Limb (tissue), 2 donors: ENCODE data around the gene NTRK2.

ENCODE experiments used
- DNase-seq, 2 donors: peaks; one replicate each; pipeline ENCODE4 v3.0.0-alpha.2; 2016; ENCODE audit errors: extremely low spot score in 2 of 2

Gene NTRK2

DNA sequence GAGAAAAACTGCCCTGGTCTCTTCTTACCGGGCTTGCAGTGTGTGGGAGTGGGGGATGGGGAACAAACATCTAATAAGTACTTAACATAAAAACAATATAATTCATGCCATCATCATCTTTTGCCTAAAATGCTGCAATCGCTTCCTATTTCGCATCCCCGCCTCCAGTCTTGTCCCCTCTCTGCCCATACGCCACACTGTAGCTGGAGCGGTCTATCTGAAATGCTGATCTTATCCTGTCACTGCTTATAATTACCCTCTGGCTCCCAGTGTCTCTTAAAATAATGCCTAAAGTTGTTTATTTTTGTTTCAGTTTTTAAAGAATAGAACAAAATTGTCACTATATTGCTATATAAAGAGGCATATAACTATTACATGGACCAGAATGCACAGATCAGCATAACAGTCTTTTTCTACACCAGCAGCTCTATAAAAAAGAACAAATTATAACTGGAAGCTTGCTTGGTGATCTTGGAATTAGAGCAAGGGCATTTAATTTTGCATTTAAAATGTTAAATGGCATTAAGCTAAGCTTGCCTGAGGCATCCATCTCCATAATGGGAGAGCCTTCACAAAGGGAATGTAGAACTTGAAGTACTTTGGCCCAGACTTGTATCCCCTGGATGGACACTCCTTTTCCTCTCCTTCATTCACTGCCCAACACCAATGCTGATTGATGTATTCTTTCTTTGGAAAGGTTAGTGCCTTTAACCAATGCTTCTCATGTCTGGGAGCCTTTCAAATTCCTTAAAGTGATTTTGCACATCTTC, 12.2 kb downstream of the NTRK2 start:
- no peak for DNase-seq

DNA sequence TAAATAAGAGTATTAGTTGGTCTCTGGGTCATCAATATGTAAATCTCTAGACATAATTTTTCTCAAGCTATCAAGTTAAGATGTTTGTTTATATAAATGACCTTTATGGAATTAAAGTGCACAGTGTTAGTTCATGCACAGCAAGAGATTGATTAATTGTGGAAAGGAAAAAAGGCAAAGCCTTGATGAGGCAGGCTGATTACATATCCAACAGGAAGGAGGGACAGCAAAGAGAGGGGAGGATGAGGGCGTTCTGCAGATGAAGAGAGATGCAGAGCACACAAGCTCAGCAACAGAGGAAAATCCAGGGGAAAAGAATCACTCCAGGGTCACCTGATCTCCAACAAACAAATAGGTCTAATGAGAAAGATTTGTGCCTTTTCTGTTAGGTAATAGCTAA, 16.5 kb downstream of the NTRK2 start:
- no peak for DNase-seq

DNA sequence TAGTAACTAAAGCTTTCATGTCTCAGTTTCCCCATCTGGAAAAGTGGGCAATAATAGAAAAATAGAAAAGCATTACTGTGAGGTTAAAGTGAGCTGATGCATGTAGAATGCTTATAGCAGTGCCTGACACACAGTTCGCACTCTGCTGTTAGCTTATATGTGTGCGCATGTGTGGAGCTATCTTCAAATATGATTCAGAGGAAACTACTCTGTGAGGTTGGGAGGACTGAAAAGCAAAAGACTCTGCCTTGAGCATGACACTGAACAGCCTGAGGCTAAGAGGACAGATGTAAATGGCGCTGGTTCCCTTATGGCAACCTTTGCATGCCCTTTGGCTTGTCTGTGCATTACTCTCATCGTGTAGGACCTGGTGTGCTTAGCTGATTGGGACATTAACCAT, 19.4 kb downstream of the NTRK2 start:
- DNase-seq, result no peak

DNA sequence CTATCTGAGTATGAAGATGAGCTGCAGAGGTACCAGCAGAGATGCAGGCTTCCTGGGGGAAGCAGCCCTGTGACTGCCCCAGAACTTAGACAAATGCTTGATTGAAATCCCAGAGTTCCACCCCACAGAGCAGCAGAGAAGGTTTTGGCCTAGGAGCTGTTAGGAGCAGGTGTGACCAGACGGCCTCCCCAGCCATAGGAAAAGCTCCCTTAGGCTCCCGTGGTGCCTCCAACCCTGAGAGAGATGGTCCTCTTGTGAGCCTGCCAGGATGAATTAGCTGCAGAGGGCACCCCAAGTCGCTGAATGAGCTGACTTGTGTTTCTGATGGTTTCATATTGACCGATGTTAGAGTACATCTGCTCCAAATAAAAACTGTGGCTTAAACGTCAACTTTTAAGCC, 22.1 kb downstream of the NTRK2 start:
- DNase-seq, result no peak

DNA sequence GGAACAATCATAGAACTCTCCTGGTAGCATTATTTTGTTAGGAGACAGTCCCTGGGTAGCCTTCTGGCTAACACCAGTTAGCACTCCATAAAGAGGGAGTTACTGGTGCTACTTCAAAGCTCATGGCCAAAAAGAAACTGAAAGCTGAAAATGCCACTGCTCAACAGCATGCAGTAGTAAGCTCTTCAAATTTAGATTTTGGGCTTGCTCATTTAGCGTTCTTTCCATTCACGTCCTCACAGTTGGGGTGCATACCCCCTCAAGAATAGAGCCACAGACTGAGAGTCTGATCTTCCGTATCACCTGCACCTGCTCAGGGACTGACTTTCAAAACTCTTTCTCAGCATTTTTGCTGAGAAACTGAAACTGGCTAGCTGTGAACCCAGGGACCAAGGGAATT, 24.7 kb downstream of the NTRK2 start:
- DNase-seq, result no peak

DNA sequence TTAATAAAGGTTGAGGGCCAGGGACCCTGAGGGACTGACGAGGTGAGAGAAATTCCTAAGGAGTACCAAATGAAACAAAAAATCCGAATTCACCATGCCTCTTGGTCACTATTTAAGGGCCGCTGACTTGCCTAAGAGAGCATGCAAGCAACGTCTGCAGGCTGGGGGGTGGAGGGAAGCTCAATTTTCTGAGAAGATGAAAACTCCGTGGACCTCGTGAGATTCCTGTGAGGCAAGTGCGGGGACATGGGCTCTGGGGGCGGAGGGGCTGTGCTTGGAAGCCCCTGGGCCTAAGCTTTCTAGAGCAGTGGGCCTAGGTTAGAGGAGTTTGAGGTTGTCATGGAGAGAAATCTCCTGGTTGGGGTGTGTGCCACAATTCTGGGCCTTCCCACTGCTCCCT, 27.5 kb downstream of the NTRK2 start:
- no peak for DNase-seq

DNA sequence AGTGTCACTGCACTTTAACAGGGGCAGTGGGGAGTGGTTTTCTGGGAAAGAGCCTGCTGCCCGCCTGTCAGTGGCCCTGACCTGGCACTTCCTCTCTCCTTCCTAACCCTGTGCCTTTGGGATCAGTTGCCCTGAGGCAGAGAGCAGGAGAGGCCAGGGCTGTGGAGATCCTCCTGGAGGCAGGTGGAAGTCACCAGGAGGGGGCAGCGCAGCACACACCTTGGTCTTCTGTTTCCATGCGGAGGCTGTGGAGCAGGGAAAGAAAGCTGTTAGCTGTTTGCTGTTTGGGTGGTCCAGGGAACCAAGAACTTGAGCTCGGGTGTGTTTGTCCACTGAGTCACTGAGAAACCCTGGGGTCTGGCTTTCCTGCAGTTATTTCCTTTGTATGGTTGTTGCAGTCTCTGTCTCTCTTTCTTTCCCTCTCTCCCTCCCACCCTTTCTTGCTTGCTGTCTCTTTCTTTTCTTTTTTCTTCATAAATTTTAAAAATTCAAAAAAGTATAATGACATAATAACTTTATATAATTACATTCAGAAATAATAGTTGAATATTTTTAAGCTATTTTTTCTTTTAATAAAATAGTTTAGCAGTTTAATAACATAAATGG, 28.1 kb downstream of the NTRK2 start:
- DNase-seq, result peak in 1 of 2 donors; percentile 75

DNA sequence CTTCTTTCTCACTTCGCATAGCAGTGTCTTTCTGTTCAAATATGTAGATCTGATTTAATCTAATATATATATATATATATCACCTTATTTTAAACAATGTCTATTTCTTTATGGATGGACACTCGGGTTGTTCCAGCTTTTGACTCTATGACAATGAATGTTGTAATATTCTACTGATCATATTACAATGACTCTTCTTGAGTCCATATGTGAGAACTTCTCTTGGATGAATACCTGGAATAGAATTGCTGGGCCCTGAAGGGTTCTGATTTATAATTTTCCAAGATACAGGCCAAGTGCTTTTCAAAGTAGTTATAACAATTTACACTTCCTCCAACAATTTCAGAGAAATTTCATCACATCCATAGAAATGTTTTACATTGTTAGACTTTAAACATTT, 28.8 kb downstream of the NTRK2 start:
- no peak for DNase-seq

DNA sequence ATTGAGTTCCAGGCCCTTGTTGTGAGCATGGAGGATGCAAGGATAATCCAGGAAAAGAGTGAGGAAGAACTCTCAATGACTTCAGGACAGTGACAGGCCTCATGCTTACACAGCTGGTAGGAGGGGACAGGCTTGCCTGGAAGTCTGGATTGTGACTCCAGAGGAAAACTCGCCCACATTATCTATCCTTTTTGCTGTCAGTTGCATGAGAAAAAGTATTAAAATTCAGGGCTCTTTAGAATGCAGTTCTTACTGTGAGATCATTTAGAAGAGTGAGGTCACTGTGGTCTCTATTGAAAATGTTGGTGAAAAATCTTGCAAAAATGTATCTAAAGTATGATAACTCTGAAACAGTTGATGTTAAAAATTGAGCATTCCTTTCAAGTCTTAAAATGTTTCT, 30.5 kb downstream of the NTRK2 start:
- no peak for DNase-seq

DNA sequence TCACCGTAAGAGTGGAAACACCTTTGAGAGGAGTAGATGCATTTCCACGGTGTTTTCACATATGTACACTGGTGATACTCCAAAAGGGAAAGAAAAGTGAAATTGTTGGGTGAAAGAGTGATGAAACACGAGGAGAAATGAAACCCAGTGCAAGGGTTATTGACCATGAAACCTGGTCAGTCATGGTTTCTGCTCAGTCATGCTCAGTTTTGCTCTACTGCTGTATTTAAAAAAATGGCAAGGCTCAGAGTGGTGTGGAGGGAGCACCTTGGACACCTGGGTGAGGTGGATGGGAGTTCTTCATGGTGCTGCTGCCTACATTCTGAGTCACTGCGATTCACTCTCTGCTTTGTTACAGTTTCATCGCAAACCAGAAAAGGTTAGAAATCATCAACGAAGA, 32.3 kb downstream of the NTRK2 start:
- DNase-seq, result no peak

DNA sequence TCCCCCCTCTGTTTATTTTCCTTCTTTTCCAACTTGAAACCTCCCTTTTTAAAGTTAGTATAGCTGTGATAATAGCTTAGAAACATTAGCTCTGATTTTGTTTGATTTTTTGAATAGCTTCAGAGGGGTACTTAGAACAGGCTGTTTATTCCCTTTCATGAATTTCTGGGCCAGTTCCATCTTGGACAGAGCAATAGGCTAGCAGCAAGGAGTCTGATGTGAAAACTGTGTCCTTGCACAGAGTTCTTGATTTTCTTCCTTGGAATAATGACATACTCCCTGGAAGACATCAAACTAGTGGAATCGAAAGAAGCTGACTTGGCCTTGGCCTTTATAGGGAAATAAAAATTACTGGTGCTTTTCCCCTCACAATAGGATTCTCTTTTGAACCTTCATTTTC, 32.9 kb downstream of the NTRK2 start:
- no peak for DNase-seq

DNA sequence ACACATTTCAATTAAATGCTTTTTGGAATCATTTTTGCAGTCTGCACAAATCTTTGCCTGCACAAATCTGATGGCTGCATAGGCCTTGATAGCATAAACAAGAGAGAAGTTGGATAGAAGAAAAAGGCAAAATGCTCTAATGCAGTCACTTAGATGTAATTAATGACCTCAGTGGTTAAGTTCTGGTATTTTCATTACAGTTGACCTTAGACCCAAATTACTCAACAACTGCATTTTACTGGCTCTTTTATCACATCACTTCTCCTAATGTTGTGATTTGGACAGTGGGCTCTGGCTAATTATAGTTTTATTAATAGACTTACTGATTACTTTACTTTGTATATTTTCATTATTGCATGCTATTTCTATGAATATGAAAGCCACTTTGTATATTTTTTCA, 34.3 kb downstream of the NTRK2 start:
- no peak for DNase-seq

DNA sequence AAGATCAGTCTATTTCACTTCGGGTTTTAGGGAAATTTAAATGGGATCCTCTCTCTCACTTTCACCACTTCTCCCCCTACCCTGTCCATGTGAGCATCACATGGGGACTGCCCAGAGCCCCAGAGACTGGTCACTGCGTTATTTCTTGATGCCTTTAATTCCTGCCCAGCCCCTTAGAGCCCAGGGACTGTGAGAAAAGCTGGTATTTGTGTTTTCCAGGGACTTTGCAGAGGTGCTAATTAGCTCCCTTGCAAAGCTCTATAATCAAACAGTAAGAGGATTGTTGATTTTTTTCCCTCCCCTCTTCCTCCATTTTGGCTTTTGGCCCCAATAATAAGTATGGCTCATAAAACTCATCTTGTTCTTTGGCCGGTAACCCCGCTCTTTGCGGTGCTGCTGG, 35.6 kb downstream of the NTRK2 start:
- DNase-seq, result no peak

DNA sequence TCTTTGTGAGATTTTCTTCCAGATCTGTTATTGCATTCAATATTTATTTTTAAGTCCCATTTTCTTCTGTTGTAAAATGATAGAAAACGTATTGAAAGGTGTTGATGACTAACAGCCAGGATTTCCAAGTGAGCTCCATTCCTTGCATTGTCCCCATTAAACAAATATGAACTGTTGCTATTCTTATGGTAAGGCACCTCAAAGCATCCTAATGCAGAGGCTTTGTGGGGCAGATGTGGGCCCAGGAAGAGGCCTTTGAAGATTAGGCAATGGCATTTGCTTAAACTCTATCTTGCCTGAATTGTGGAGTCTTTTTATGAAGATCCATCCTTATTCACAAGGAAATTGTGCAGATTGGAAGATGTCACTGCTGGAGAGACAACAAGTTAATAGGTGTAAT, 38.9 kb downstream of the NTRK2 start:
- no peak for DNase-seq

DNA sequence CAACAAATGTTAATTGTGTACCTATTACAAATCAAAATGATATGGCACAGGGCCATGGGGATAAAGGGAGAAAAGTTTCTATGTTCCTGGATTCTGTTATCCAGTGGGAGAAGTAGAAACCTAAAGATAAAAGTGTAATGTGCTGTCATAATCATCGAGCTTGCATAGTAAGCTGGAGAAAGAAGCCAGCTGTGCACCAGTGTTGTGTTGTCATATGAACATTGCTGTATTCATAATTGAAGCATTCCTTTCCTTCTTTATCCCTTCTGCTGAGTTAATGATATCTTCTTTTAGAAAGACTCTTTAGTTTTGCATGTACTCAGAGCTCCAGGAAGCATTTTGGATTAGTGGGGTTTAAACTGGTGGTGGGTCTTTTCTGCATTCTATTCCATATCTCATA, 39.5 kb downstream of the NTRK2 start:
- no peak for DNase-seq

DNA sequence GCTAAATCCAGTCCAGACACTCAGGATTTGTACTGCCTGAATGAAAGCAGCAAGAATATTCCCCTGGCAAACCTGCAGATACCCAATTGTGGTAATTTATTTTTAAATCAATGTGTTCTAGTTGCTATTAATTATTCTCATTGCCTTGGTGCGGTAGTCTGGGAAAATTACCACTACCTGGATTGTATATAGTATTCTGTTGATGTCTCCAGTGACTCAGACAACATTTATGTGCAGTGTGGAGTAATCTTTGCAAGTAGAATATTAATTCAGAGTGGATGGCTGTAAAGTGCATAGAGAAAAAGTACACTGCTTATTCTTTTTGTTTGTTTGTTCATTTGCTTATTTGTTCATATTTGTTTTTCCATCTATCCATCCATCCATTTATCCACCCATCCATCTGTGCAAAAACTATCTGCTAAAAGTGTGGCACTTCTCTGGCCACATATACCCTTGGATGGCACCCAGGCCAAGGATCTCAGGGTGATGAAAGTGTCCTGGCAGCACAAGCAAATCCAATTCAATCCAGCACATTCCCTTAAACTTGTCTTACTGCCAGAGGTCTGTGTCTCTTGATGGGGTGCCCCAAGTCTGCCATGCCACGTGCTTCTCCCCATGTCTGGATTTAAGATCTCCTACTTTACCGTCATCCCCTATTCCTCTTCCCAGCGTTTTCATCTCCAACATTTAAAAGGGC, 41.3 kb downstream of the NTRK2 start:
- DNase-seq, result no peak

DNA sequence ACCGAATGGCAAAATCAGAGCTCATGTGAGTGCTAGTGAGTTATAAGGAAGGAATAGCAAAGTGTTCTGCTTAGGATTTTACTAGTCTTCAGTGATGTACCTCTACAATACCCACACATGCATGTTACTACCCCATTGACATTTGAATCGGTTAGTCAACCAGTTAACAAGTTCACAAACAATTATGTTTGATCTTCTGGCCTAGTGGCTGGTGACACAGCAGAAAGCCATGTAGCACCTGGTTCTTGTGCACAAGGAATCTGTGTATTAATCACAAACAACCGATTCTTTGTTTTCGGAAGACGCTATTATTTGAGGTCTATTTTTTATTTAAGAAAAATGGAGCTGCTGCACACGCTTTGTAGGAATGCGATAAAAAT, 41.9 kb downstream of the NTRK2 start:
- no peak for DNase-seq

DNA sequence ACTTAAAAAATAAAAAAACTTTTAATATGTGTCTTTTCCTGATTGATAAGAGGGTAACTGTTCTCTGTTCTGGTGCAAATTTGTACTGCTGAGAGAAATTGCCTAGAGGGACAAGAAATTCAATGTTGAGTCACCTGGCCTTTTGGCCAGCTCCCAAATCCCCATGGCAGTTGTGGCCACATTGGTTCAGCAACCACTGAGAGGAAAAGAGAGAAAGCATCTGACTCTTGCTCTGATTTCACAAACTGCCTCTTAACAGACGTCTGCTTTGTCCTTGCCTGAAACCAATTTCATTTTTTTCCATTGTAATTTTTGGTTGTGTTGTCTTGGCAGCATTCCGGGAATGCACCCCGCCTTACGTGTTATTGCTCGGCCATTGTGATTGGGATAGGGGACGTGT, 42.4 kb downstream of the NTRK2 start:
- no peak for DNase-seq

DNA sequence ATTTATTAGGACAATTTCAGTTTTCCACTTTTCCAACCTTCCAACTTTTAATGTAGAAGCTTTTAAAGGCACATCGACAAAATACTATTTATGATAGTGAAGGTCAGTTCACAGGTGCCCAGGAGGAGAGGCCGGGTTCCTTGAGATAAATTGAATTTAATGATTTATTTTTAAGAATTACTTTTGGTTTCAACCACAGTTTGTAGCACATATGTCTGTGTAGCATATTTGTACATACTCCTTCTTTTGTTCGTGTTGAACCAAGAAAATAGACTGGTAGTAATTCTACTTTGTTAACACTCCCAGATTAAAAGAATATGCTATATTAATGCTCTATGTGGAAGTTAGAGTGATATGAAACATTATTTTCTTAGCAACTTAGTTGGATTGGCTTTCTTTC, 46.7 kb downstream of the NTRK2 start:
- no peak for DNase-seq

DNA sequence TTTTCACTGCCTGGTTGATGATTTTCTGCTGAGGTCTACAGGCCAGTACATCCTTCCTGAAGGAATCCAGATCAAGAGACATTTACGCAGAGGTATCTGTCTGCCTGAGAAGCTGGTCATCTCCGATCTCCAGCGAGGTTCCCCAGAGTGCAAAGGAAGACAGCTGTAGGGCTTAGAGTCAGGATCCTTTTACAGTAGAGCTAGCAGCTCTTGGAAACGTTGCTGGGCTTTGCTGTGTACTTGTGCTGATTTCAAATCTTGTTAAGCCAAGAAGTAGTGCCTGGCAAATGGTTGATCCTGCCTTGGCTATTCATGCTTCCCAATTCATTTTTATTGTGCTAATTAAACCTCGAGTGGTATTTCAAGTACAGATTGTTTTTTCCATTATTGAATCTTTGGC, 48.9 kb downstream of the NTRK2 start:
- peak in 1 of 2 donors; percentile 21 for DNase-seq

DNA sequence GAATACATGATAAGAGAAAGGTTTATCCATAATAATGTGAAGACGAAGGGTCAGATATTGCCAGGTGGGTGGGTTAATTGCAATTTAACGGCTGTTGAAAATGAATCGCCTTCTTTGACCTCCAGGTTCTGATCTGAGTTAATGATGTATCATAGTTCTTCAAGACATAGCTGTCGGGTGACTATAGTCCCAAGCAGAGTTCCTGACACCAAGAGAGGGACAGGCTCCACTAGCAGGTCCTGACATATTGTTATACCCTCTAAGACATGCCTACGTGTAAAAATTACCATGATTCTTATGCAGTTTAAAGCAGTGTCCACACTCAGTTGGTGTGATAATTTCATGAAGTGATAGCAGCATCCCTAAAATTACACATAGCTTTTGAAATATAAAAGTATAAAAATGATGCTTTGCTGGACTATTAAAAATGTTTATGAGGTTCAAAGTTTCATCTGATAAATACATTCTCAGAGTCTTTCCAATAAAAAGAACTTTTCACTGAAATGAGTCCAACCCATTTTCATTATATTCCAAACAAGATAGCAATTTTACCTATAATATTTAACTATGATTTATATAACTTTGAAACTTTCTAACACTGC, 53.0 kb downstream of the NTRK2 start:
- no peak for DNase-seq

DNA sequence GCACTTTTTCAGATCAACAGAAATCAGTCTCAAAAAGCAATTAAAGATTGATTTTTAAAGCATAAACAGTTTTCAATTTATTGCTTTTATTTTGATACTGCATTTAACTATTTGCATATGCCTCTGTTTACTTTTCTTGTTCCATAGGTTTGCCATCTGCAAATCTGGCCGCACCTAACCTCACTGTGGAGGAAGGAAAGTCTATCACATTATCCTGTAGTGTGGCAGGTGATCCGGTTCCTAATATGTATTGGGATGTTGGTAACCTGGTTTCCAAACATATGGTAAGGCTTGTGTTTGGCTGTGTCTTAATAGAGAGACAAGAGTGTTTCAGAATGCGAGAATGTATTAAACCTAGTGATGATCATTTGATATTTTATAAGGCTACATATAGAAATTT, 53.9 kb downstream of the NTRK2 start:
- no peak for DNase-seq

DNA sequence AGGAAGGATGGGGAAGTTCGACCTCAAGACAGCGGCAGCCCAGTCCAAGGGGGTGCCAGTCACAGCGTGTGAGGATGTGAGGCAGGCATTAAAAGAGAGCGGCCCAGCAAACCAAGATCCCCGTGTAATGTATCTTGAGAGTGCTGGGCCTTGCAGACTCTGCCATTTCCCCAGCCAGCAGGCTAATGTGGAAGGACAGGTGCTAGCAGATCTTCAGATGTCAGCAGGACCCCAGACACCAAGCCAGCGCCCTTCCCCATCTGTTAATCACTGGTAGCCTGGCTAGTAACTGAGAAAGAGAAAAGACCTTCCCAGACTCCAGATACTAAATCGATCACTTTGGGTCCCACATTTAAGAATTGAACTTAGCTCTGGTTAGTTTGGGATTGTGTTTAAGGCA, 62.2 kb downstream of the NTRK2 start:
- no peak for DNase-seq
